ENCODE measurements around the gene YWHAG. TPM values are rescaled to one million over a fixed set of nuclear protein-coding genes. Genes with fewer than 3 reads are reported as not detected.

YWHAG gene
- total and polyA plus RNA-seq, 12 donors = 63.7 to 262 (median 205) TPM

DNA sequence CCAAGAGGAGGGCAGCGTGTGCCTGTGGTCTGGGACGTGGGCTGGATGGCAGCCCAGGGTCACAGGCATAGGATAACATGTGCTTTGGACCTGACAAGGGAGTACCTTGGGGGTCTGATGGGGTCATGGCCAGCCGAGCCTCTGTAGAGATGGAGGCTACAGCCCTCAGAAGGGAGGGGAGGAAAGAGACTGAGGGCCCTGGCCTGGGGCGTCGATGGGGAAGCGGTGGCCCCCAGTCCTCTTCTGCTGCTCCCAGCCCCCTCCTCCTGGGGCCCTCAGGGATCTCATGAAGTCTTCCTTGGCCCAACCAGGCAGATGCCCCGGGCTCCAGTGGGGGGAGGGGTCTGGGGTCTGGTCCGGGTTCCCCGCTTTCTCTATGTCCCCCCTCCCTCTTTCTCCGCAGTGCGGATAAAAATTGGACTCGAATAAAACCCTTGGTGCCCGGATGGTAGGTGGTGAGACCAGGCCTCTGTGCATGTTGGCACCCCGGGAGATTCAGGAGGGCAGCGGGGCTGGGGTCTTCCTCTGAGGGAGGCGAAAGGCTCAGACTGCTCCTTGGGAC, 71.9 kb downstream of the YWHAG start:
- Histone ChIP-seq H3K27ac (no peak overlapping the region), H3K4me1 (peaks cover 4 to 15% (median 10%) of the 10 kb centered on the region in 9 donors), H3K36me3 (no peaks in the 10 kb centered on the region), H3K4me3 (no peak overlapping the region), H3K9me3 (no peaks in the 10 kb centered on the region), H3K27me3 (peaks cover 3 to 34% (median 18%) of the 10 kb centered on the region in 7 donors)
- 87 to 90% methylated on average over 16 of the region's 16 CpGs for WGBS, 2 donors
- intact Hi-C loops (cut with DNase I) = loop anchor here in 4 of 10 donors (5.0 to 10.0 kb wide), 3 partner anchors 35 to 222 kb away; no protein-coding TSS in a partner anchor
- ATAC-seq (no peak), DNase-seq (no peak)
- TF ChIP-seq, protein P1, sequence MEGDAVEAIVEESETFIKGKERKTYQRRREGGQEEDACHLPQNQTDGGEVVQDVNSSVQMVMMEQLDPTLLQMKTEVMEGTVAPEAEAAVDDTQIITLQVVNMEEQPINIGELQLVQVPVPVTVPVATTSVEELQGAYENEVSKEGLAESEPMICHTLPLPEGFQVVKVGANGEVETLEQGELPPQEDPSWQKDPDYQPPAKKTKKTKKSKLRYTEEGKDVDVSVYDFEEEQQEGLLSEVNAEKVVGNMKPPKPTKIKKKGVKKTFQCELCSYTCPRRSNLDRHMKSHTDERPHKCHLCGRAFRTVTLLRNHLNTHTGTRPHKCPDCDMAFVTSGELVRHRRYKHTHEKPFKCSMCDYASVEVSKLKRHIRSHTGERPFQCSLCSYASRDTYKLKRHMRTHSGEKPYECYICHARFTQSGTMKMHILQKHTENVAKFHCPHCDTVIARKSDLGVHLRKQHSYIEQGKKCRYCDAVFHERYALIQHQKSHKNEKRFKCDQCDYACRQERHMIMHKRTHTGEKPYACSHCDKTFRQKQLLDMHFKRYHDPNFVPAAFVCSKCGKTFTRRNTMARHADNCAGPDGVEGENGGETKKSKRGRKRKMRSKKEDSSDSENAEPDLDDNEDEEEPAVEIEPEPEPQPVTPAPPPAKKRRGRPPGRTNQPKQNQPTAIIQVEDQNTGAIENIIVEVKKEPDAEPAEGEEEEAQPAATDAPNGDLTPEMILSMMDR (IDR thresholded peaks at IDR 0.05) = no peak

DNA sequence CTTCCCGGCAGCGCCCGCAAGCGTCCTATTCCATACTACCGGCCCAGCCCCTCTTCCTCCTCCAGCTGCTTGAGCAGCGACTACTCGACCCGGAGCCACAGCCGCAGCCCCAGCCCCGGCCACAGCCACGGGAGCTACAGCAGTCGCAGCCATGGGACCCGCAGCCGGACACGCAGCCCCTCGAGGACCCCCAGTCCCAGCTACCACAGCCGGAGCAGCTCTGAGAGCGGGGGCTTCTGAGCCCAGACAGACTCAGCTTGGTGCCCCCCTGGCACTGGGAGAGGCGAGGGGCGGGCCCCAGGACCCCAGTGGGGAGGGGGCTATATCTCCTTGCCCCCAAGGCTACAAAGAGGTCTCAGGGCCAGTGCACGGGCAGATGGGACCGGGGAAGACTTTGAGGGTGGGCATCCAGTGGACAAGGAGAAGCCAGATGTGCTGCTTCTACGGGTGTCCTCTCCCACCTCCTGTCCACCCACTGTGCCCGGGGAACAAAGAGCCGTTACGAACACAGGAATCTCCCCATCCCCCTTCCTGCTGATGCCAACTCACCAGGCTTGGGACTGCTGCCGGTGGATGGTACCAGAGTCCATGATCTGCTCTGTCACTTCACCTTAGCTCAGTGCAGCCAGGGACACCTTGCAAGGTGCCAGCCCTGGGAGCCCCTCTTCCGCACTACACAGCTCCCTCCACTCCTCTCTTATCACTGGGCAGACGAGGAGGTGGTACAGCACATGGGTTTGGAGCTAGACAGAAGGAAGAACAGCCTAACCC, 73.0 kb downstream of the YWHAG start:
- DNase-seq = no peak
- Histone ChIP-seq H3K4me3 (no peak overlapping the region), H3K36me3 (no peaks in the 10 kb centered on the region), H3K27me3 (peaks cover 3 to 43% (median 23%) of the 10 kb centered on the region in 7 donors), H3K9me3 (no peaks in the 10 kb centered on the region), H3K4me1 (peaks cover 0 to 6% (median 0%) of the 10 kb centered on the region in 9 donors), H3K27ac (no peak overlapping the region)
- TF ChIP-seq, protein P1 (IDR thresholded peaks at IDR 0.05) = no peak
- peak in 1 of 8 donors; percentile 3 for ATAC-seq
- intact Hi-C loops (cut with DNase I) = loop anchor here in 4 of 10 donors (5.0 to 10.0 kb wide), 3 partner anchors 37 to 221 kb away; no protein-coding TSS in a partner anchor
- 84 to 86% methylated on average over 29 of the region's 29 CpGs for WGBS, 2 donors

DNA sequence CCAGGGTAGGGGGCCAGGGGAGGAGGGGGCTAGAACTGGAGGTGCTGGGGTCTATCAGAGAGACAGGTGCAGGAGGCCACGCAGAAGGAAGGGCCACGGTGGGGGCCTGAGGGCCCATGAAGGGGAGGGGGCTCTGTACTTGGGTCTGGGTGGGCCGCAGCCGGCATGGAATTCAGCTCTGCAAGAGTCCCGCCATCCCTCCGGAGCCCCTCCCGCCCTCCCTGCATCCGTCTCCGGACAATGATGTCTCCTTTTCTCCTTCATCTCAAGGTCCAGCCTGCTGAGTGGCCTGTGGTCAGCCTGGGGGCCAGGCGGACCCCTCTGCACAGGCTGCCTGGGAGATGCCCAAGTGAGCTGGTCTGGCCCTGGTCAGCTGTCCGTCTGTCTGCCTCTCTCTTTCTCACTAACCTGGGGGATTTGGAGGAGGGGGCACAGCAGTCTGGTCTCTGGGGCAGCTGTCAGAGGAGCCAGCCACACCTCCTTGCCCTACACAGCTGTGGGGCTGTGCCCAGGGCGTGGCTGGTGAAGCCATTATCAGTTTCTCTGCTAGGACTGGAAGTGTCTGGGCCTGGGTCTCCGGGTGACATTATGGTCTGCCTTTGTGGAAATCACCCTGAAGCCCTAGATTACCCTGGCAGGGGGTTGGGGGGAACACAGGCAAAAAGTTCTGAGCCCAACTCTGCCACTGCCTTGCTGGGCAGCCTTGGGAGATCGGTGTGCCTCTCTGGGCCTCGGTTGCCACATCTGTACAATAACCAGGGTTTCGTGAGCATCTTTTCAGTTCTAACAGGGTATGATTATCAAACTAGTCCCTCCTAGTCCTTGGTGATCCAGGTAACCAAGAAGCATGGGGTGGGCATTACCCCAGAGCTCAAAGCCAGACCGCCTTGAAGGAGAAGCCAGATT, 75.3 kb downstream of the YWHAG start:
- Histone ChIP-seq H3K4me3 (peak overlapping the region in 6 of 10 donors; percentile 45 to 57 (median 47)), H3K4me1 (peaks cover 0 to 5% (median 0%) of the 10 kb centered on the region in 9 donors), H3K36me3 (no peaks in the 10 kb centered on the region), H3K27ac (no peak overlapping the region), H3K27me3 (peaks cover 3 to 65% (median 30%) of the 10 kb centered on the region in 7 donors), H3K9me3 (no peaks in the 10 kb centered on the region)
- ATAC-seq (no peak), DNase-seq (no peak)
- intact Hi-C loops (cut with DNase I) = loop anchor here in 5 of 10 donors (5.0 to 10.0 kb wide), 3 partner anchors 34 to 219 kb away; no protein-coding TSS in a partner anchor
- WGBS, 2 donors = 68 to 71% methylated on average over 17 of the region's 17 CpGs
- TF ChIP-seq, protein P1 (IDR thresholded peaks at IDR 0.05) = no peak
